Neuronal stem cell (in vitro differentiated cells): ENCODE data around the gene FER.

Source experiments
- DNase-seq: peaks from one replicate; pipeline ENCODE4 v3.0.0-alpha.2; 2013; ENCODE audit warnings: low spot score
- H2AFZ ChIP-seq: one replicate; pipeline ENCODE4 v1.6.1; 2013; ENCODE audit warnings: mild to moderate bottlenecking, low read length, inconsistent platforms
- H2AK5ac ChIP-seq: 2 replicates; pipeline ENCODE4 v1.6.1; 2013; ENCODE audit warnings: low read depth, mild to moderate bottlenecking, inconsistent platforms, low read length, moderate library complexity, mixed read lengths
- H2BK120ac ChIP-seq: 2 replicates; pipeline ENCODE4 v1.6.1; 2013; ENCODE audit warnings: low read depth, mild to moderate bottlenecking, inconsistent platforms, low read length, moderate library complexity, mixed read lengths
- H2BK12ac ChIP-seq: one replicate; pipeline ENCODE4 v1.6.1; 2013; ENCODE audit warnings: low read length, inconsistent platforms
- H2BK15ac ChIP-seq: 2 replicates; pipeline ENCODE4 v1.6.1; 2013; ENCODE audit warnings: mild to moderate bottlenecking, low read length, inconsistent platforms, mixed read lengths
- H2BK5ac ChIP-seq: one replicate; pipeline ENCODE4 v1.6.1; 2013; ENCODE audit warnings: inconsistent platforms, mild to moderate bottlenecking, low read length, moderate library complexity
- H3K14ac ChIP-seq: one replicate; pipeline ENCODE4 v1.6.1; 2013; ENCODE audit warnings: low read length, inconsistent platforms
- H3K18ac ChIP-seq: 2 replicates; pipeline ENCODE4 v1.6.1; 2013; ENCODE audit warnings: low read length, inconsistent platforms
- H3K23ac ChIP-seq: 2 replicates; pipeline ENCODE4 v1.6.1; 2013; ENCODE audit warnings: low read depth, mild to moderate bottlenecking, mixed read lengths, low read length, inconsistent platforms; ENCODE audit not compliant: poor library complexity
- H3K27ac ChIP-seq: replicated peaks from 3 replicates; pipeline ENCODE4 v1.5.1; 2013; ENCODE audit warnings: low read length, inconsistent platforms
- H3K27me3 ChIP-seq, 3 experiments: 2 replicates each; pipeline ENCODE4 v1.6.1; 2013; ENCODE audit warnings: low read length in 3 of 3, mild to moderate bottlenecking in 2 of 3, inconsistent platforms in 1 of 3, low read depth in 1 of 3, mixed read lengths in 1 of 3, moderate library complexity in 1 of 3; ENCODE audit not compliant: control insufficient read depth in 3 of 3, insufficient read depth in 3 of 3
- H3K36me3 ChIP-seq, 2 donors: replicated peaks in 1 of 2; 2 replicates each; pipeline ENCODE4 v1.6.1; 2013; ENCODE audit warnings: low read length in 2 of 2; ENCODE audit not compliant: control insufficient read depth in 2 of 2, insufficient read depth in 2 of 2
- H3K4ac ChIP-seq: 2 replicates; pipeline ENCODE4 v1.6.1; 2013; ENCODE audit warnings: inconsistent platforms, mild to moderate bottlenecking, low read length, moderate library complexity
- H3K4me1 ChIP-seq, 2 donors: 1 replicate in 1 of 2; 2 replicates in 1 of 2; pipeline ENCODE4 v1.6.1; 2013; ENCODE audit warnings: low read length in 2 of 2, low read depth in 1 of 2; ENCODE audit not compliant: control insufficient read depth in 2 of 2, insufficient read depth in 1 of 2
- H3K4me2 ChIP-seq: one replicate; pipeline ENCODE4 v1.6.1; 2013; ENCODE audit warnings: mild to moderate bottlenecking, low read length, inconsistent platforms; ENCODE audit not compliant: insufficient read depth, poor library complexity, severe bottlenecking
- H3K4me3 ChIP-seq, 2 donors: 2 replicates each; pipeline ENCODE4 v1.5.1; 2013; ENCODE audit warnings: low read length in 2 of 2, mild to moderate bottlenecking in 2 of 2, inconsistent platforms in 1 of 2, moderate library complexity in 1 of 2
- H3K79me1 ChIP-seq: one replicate; pipeline ENCODE4 v1.6.1; 2013; ENCODE audit warnings: low read depth, mild to moderate bottlenecking, inconsistent platforms, low read length, moderate library complexity
- H3K9ac ChIP-seq: one replicate; pipeline ENCODE4 v1.6.1; 2013; ENCODE audit warnings: mild to moderate bottlenecking, low read depth, low read length, inconsistent platforms; ENCODE audit not compliant: poor library complexity
- H3K9me3 ChIP-seq, 2 donors: replicated peaks in 1 of 2; 2 replicates each; pipeline versions ENCODE3 to v1.6.1; 2013; ENCODE audit warnings: low read length in 2 of 2, mild to moderate bottlenecking in 2 of 2, inconsistent platforms in 1 of 2, low read depth in 1 of 2, mixed read lengths in 1 of 2, moderate library complexity in 1 of 2; ENCODE audit not compliant: control insufficient read depth in 2 of 2, insufficient read depth in 1 of 2
- H4K8ac ChIP-seq: one replicate; pipeline ENCODE4 v1.6.1; 2013; ENCODE audit warnings: low read depth, mild to moderate bottlenecking, inconsistent platforms, low read length, moderate library complexity
- H4K91ac ChIP-seq: one replicate; pipeline ENCODE4 v1.6.1; 2013; ENCODE audit warnings: low read length, low read depth, mild to moderate bottlenecking, inconsistent platforms; ENCODE audit not compliant: poor library complexity
- WGBS, 2 donors: extraction: QIAGEN DNeasy Blood & Tissue Kit; methylation state at CpG; one replicate each; pipeline ENCODE4 v1.1.7; 2013; ENCODE audit warnings: missing lambda C conversion rate in 2 of 2, mixed read lengths in 1 of 2; ENCODE audit not compliant: insufficient read length in 2 of 2, insufficient replicate concordance in 1 of 2; ENCODE audit errors: extremely low coverage in 2 of 2; 5-methylcytosine and 5-hydroxymethylcytosine counted together

Gene FER

GRCh38 chr5:108953940-108954339 is 206.2 kb downstream of the FER start:
- H4K8ac ChIP-seq: no peak overlapping the region
- H2BK12ac ChIP-seq: no peak overlapping the region
- H3K79me1 ChIP-seq: no peaks in the 10 kb centered on the region
- no peak overlapping the region for H3K27ac ChIP-seq
- no peak overlapping the region for H4K91ac ChIP-seq
- H3K14ac ChIP-seq: no peak overlapping the region
- H2BK15ac ChIP-seq: no peak overlapping the region
- no peak overlapping the region for H3K23ac ChIP-seq
- no peak overlapping the region for H3K4ac ChIP-seq
- no peak overlapping the region for H2BK120ac ChIP-seq
- H2BK5ac ChIP-seq: no peak overlapping the region
- no peak overlapping the region for H3K9ac ChIP-seq
- H3K4me2 ChIP-seq: no peak overlapping the region
- no peaks in the 10 kb centered on the region for H3K27me3 ChIP-seq
- H3K4me3 ChIP-seq: no peak overlapping the region
- H2AFZ ChIP-seq: no peak overlapping the region
- H3K36me3 ChIP-seq: no peaks in the 10 kb centered on the region
- H3K18ac ChIP-seq: no peak overlapping the region
- H2AK5ac ChIP-seq: no peak overlapping the region
- H3K9me3 ChIP-seq: no peaks in the 10 kb centered on the region
- DNase-seq: no peak
- H3K4me1 ChIP-seq: no peaks in the 10 kb centered on the region

DNA sequence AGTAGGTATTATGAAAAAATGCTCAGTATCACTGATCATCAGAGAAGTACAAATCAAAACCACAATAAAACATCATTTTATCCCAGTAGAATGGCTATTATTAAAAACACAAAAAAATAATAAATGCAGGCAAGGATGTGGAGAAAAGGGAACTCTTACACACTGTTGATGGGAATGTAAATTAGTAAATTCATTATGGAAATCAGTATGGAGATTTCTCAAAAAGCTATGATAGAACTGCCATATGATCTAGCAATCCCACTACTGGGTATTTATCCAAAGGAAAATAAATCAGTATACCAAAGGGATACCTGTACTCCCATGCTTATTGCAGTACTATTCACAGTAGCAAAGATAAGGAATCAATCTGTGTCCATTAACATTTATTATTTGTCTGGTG is 209.6 kb downstream of the FER start:
- H3K9ac ChIP-seq: no peak overlapping the region
- no peak overlapping the region for H3K18ac ChIP-seq
- no peak overlapping the region for H2BK15ac ChIP-seq
- H2BK12ac ChIP-seq: no peak overlapping the region
- no peak overlapping the region for H3K4me2 ChIP-seq
- H3K4me3 ChIP-seq: no peak overlapping the region
- no peak overlapping the region for H4K8ac ChIP-seq
- no peak overlapping the region for H3K14ac ChIP-seq
- H3K9me3 ChIP-seq: no peaks in the 10 kb centered on the region
- no peaks in the 10 kb centered on the region for H3K79me1 ChIP-seq
- H2BK120ac ChIP-seq: no peak overlapping the region
- H3K36me3 ChIP-seq: no peaks in the 10 kb centered on the region
- no peaks in the 10 kb centered on the region for H3K27me3 ChIP-seq
- no peak for DNase-seq
- no peak overlapping the region for H3K4ac ChIP-seq
- no peak overlapping the region for H3K27ac ChIP-seq
- no peak overlapping the region for H2AFZ ChIP-seq
- no peak overlapping the region for H2BK5ac ChIP-seq
- H3K4me1 ChIP-seq: no peaks in the 10 kb centered on the region
- H4K91ac ChIP-seq: no peak overlapping the region
- no peak overlapping the region for H3K23ac ChIP-seq
- no peak overlapping the region for H2AK5ac ChIP-seq

- Histone ChIP-seq H2BK12ac (no peak overlapping the region), H3K14ac (no peak overlapping the region), H3K27me3 (no peaks in the 10 kb centered on the region), H3K23ac (peak overlapping the region; percentile 34), H2BK5ac (no peak overlapping the region), H2AFZ (no peak overlapping the region), H2BK15ac (no peak overlapping the region), H4K8ac (peak overlapping the region; percentile 17), H4K91ac (no peak overlapping the region), H3K4ac (no peak overlapping the region), H3K27ac (no peak overlapping the region), H3K4me2 (no peak overlapping the region), H3K4me3 (no peak overlapping the region), H2BK120ac (no peak overlapping the region), H3K36me3 (peaks cover 0 to 1% of the 10 kb centered on the region in 2 donors), H3K9me3 (peaks cover 5 to 6% of the 10 kb centered on the region in 2 donors), H3K4me1 (no peaks in the 10 kb centered on the region), H3K79me1 (no peaks in the 10 kb centered on the region), H3K9ac (no peak overlapping the region), H2AK5ac (no peak overlapping the region), H3K18ac (no peak overlapping the region)
- WGBS, 2 donors: no CpG with 5 or more reads among the region's 6 CpGs
- no peak for DNase-seq
Observed at GRCh38 chr5:108966910-108967309, 219.2 kb downstream of the FER start.

DNA sequence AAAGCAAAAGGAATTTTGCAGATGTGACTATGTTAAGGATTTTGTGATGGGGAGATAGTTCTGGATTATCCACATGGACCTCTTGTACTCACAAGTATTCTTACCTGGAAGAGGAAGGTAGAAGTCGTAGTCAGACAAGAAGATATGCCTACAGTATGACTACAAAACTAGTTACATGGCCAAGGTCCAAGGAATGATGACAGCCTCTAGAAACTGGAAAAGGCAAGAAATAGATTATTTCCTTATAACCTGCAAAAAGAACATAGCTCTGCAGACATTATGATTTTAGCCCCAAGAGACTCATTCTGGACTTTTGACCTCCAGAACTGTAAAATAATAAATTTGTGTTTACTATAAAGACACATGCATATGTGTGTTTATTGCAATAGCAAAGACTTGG is 226.9 kb downstream of the FER start:
- H3K9me3 ChIP-seq: no peaks in the 10 kb centered on the region
- no peak overlapping the region for H3K27ac ChIP-seq
- no peak overlapping the region for H3K4ac ChIP-seq
- H3K36me3 ChIP-seq: peaks cover 0 to 3% of the 10 kb centered on the region in 2 donors
- H3K14ac ChIP-seq: no peak overlapping the region
- H2BK120ac ChIP-seq: no peak overlapping the region
- no peak overlapping the region for H2AK5ac ChIP-seq
- H3K4me2 ChIP-seq: no peak overlapping the region
- H2BK15ac ChIP-seq: no peak overlapping the region
- H3K27me3 ChIP-seq: no peaks in the 10 kb centered on the region
- no peak overlapping the region for H3K23ac ChIP-seq
- no peak overlapping the region for H2BK12ac ChIP-seq
- H2AFZ ChIP-seq: no peak overlapping the region
- no peaks in the 10 kb centered on the region for H3K79me1 ChIP-seq
- H2BK5ac ChIP-seq: no peak overlapping the region
- no peak for DNase-seq
- H3K9ac ChIP-seq: no peak overlapping the region
- no peak overlapping the region for H3K18ac ChIP-seq
- H4K91ac ChIP-seq: no peak overlapping the region
- H4K8ac ChIP-seq: no peak overlapping the region
- no peak overlapping the region for H3K4me3 ChIP-seq
- WGBS, 2 donors: no CpG with 5 or more reads among the region's 1 CpG
- no peaks in the 10 kb centered on the region for H3K4me1 ChIP-seq
